Measurements from ENCODE around the gene SERPINB12. TPM values are rescaled to one million over a fixed set of nuclear protein-coding genes. Genes with fewer than 3 reads are reported as not detected.

The SERPINB12 gene, protein sequence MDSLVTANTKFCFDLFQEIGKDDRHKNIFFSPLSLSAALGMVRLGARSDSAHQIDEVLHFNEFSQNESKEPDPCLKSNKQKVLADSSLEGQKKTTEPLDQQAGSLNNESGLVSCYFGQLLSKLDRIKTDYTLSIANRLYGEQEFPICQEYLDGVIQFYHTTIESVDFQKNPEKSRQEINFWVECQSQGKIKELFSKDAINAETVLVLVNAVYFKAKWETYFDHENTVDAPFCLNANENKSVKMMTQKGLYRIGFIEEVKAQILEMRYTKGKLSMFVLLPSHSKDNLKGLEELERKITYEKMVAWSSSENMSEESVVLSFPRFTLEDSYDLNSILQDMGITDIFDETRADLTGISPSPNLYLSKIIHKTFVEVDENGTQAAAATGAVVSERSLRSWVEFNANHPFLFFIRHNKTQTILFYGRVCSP
- total RNA-seq: not detected
- long read RNA-seq: 0 reads

DNA sequence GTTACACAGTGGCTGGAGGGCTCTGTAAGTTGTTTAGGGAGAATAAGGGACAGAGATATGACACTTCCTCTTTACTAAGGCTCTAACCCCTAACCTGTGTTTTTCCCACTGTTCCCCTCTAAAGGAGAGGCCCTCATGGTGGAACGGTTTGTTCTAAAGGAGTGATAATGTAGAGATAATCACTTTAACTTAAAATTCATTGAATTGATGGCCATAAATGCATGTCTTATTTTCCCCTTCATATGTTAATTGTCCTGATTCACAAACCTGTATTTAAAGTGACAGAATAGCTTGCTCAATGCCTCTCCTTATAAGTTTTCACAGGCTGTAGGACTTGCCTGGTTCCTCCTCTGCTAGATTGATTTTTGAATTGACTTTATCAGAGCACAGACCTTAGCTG, at the start of gene SERPINB12:
TSS of gene SERPINB12 (plus strand) at position 301 of the 400 bp plus-strand sequence. CDS start 13,791 bp downstream, outside the sequence.
- Histone ChIP-seq H3K27me3 (no peaks in the 10 kb centered on the region), H3K4me3 (no peak within 1 kb of the TSS), H3K36me3 (no peaks in the 10 kb centered on the region), H3K9me3 (no peaks in the 10 kb centered on the region), H3K27ac (no peak within 1 kb of the TSS), H3K4me1 (no peaks in the 10 kb centered on the region)
- DNase-seq: no peak
- intact Hi-C loops (cut with DNase I): no loop called here
- TF ChIP-seq, protein P1, sequence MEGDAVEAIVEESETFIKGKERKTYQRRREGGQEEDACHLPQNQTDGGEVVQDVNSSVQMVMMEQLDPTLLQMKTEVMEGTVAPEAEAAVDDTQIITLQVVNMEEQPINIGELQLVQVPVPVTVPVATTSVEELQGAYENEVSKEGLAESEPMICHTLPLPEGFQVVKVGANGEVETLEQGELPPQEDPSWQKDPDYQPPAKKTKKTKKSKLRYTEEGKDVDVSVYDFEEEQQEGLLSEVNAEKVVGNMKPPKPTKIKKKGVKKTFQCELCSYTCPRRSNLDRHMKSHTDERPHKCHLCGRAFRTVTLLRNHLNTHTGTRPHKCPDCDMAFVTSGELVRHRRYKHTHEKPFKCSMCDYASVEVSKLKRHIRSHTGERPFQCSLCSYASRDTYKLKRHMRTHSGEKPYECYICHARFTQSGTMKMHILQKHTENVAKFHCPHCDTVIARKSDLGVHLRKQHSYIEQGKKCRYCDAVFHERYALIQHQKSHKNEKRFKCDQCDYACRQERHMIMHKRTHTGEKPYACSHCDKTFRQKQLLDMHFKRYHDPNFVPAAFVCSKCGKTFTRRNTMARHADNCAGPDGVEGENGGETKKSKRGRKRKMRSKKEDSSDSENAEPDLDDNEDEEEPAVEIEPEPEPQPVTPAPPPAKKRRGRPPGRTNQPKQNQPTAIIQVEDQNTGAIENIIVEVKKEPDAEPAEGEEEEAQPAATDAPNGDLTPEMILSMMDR (IDR thresholded peaks at IDR 0.05): no peak
- no peak for ATAC-seq

- H3K36me3 ChIP-seq: no peaks in the 10 kb centered on the region
- ATAC-seq (no peak), DNase-seq (no peak)
- H3K9me3 ChIP-seq: no peaks in the 10 kb centered on the region
- no peak overlapping the region for H3K4me3 ChIP-seq
- intact Hi-C loops (cut with DNase I): no loop called here
- H3K27me3 ChIP-seq: no peaks in the 10 kb centered on the region
- no peaks in the 10 kb centered on the region for H3K4me1 ChIP-seq
- TF ChIP-seq, protein P1 (IDR thresholded peaks at IDR 0.05): no peak
- H3K27ac ChIP-seq: no peak overlapping the region
These were observed 49.3 kb upstream of the SERPINB12 start for GRCh38 chr18:63492851-63493250.

- no peak for ATAC-seq
- H3K36me3 ChIP-seq: no peaks in the 10 kb centered on the region
- H3K27ac ChIP-seq: no peak overlapping the region
These were observed 46.5 kb upstream of the SERPINB12 start for GRCh38 chr18:63495675-63496074.

DNA sequence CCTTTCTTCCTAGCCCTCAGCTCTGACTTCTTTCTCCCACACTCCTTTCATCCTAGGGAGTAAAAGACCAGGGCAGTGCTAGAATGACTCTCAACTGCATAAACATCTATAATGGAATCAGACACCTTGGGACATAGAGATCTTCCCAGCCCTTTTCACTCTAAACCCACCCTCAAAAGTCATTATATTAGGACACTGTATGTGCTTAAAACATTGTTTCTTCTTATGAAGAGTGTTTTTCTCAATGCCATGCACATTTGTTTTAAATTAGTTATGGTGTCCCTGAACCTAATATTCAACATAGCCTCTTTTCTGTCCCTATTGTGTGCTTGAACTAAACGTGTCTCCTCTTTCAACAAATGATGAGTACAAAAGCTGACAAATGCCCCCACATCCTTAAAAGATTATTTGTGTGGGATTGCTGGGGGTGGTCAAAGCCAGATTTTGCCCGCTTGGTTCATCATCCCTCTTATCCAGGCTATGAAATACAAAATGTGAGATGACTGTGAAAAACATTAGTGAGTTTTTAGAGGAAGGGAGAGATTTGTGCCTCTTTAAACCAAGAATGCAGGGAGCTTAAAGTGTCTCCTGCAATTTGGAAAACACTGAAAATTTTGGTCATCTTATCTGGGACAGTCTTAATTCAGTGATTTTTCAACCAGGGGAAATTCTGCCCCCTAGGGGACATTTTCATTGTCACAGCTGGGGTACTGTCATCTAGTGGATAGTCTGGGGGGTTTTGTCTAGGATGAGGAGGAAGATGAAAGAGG, 36.4 kb upstream of the SERPINB12 start:
- H3K9me3 ChIP-seq: no peaks in the 10 kb centered on the region
- intact Hi-C loops (cut with DNase I): no loop called here
- ATAC-seq (peak; percentile 46), DNase-seq (no peak)
- no peak overlapping the region for H3K27ac ChIP-seq
- H3K4me1 ChIP-seq: no peaks in the 10 kb centered on the region
- H3K4me3 ChIP-seq: no peak overlapping the region
- no peaks in the 10 kb centered on the region for H3K27me3 ChIP-seq
- TF ChIP-seq, protein P1 (IDR thresholded peaks at IDR 0.05): peak; percentile 43
- H3K36me3 ChIP-seq: no peaks in the 10 kb centered on the region

More at GRCh38 chr18:63495675-63496074, 46.5 kb upstream of the SERPINB12 start:
- H3K27me3 ChIP-seq: no peaks in the 10 kb centered on the region
- no peak for DNase-seq
- H3K4me3 ChIP-seq: no peak overlapping the region
- intact Hi-C loops (cut with DNase I): no loop called here
- no peaks in the 10 kb centered on the region for H3K4me1 ChIP-seq
- TF ChIP-seq, protein P1 (IDR thresholded peaks at IDR 0.05): no peak
- H3K9me3 ChIP-seq: no peaks in the 10 kb centered on the region

- Histone ChIP-seq H3K36me3 (no peaks in the 10 kb centered on the region), H3K27me3 (no peaks in the 10 kb centered on the region), H3K27ac (no peak overlapping the region), H3K4me1 (no peaks in the 10 kb centered on the region), H3K4me3 (no peak overlapping the region), H3K9me3 (no peaks in the 10 kb centered on the region)
- DNase-seq (no peak), ATAC-seq (no peak)
- TF ChIP-seq, protein P1 (IDR thresholded peaks at IDR 0.05): no peak
- intact Hi-C loops (cut with DNase I): no loop called here
These were observed 35.9 kb upstream of the SERPINB12 start for GRCh38 chr18:63506336-63506646.
